DOHH2 (cell line): Measurements from ENCODE around the gene MGLL.

Experiments used
- CTCF ChIP-seq: fragments of 200-600 bp; sonication (generic); IDR thresholded peaks from one replicate; pipeline ENCODE4 v1.5.1; 2014; ENCODE audit warnings: antibody characterized with exemption, mild to moderate bottlenecking, low read depth, low read length; ENCODE audit not compliant: poor library complexity, severe bottlenecking
- EZH2phosphoT487 ChIP-seq: fragments of 200-600 bp; sonication (generic); IDR thresholded peaks from 2 replicates; pipeline ENCODE4 v1.6.1; 2017; ENCODE audit warnings: borderline replicate concordance, mild to moderate bottlenecking, antibody characterized with exemption, low read length, moderate library complexity, mixed read lengths

- TF ChIP-seq CTCF (no peak), EZH2phosphoT487 (no peak)
These were observed 111.2 kb downstream of the MGLL start for GRCh38 chr3:127711021-127711695.
